Stimulated activated CD4-positive, alpha-beta T cell treated with anti-CD3 and anti-CD28 coated beads, TNF-alpha, amount 100 ng/mL, for 4 hours (primary cell): ENCODE results near the gene ARHGDIA.
"Not testable (repeated sequence)": the region's sequence is repeated elsewhere in the genome, so short reads cannot be mapped to it uniquely, and the experiment has no call there.

ENCODE experiments used
- DNase-seq, 3 experiments: peaks; one replicate each; pipeline ENCODE4 v3.0.0-alpha.2; 2020; ENCODE audit warnings: low read depth in 3 of 3

ARHGDIA gene

GRCh38 chr17:81843713-81844326, 27.3 kb downstream of the ARHGDIA start:
- no peak for DNase-seq

- DNase-seq, result no peak
Measured at GRCh38 chr17:81842725-81843504, 28.2 kb downstream of the ARHGDIA start.

- no peak for DNase-seq
Measured at GRCh38 chr17:81842378-81842724, 28.8 kb downstream of the ARHGDIA start.

- DNase-seq, result no peak
Measured at GRCh38 chr17:81841866-81842265, 29.3 kb downstream of the ARHGDIA start.

GRCh38 chr17:81840826-81841778, 30.0 kb downstream of the ARHGDIA start:
- DNase-seq, result no peak

- DNase-seq, result not testable (repeated sequence)
Measured at GRCh38 chr17:81840059-81840458, 31.1 kb downstream of the ARHGDIA start.

GRCh38 chr17:81839301-81839700, 31.8 kb downstream of the ARHGDIA start:
- no peak for DNase-seq

GRCh38 chr17:81838753-81839255, 32.3 kb downstream of the ARHGDIA start:
- DNase-seq, result no peak

- no peak for DNase-seq
Measured at GRCh38 chr17:81837641-81838040, 33.5 kb downstream of the ARHGDIA start.

- DNase-seq, result no peak
Measured at GRCh38 chr17:81834831-81835267, 36.3 kb downstream of the ARHGDIA start, which contains the start of gene PPP1R27. Gene PPP1R27, minus strand, starts transcription at chr17:81835050. Its CDS starts 97 bp downstream, at chr17:81834953.

GRCh38 chr17:81833921-81834830, 37.0 kb downstream of the ARHGDIA start:
- DNase-seq, result no peak

- peak; percentile 89 to 96 (median 92) for DNase-seq
Measured at GRCh38 chr17:81833160-81833920, 37.8 kb downstream of the ARHGDIA start, which contains the start of gene MCRIP1. Gene MCRIP1, minus strand, starts transcription at chr17:81833291. Its CDS starts 8,785 bp downstream, at chr17:81824506.

- DNase-seq, result peak in 1 of 3 experiments; percentile 11
Measured at GRCh38 chr17:81832608-81833159, 38.5 kb downstream of the ARHGDIA start.

- DNase-seq, result peak in 1 of 3 experiments; percentile 10
Measured at GRCh38 chr17:81831957-81832607, 39.1 kb downstream of the ARHGDIA start.

- DNase-seq, result no peak
Measured at GRCh38 chr17:81831563-81831956, 39.6 kb downstream of the ARHGDIA start.

- DNase-seq, result no peak
Measured at GRCh38 chr17:81829858-81830257, 41.3 kb downstream of the ARHGDIA start.

GRCh38 chr17:81828656-81829055, 42.5 kb downstream of the ARHGDIA start:
- no peak for DNase-seq

- DNase-seq, result no peak
Measured at GRCh38 chr17:81825841-81826466, 45.2 kb downstream of the ARHGDIA start.

- no peak for DNase-seq
Measured at GRCh38 chr17:81824595-81824994, 46.5 kb downstream of the ARHGDIA start.
